Measurements from ENCODE around the gene CAMK1D.
"Not testable (repeated sequence)": the region's sequence is repeated elsewhere in the genome, so short reads cannot be mapped to it uniquely, and the experiment has no call there.

CAMK1D gene

GRCh38 chr10:12332572-12333379, 16.6 kb upstream of the CAMK1D start:
- TF ChIP-seq CTCF (IDR thresholded peaks at IDR 0.05; ENCODE audit: low read depth, low read length), result no peak
- DNase-seq (ENCODE audit: low read depth in 2 of 2), result peak in 1 of 2 donors; percentile 41
- H3K4me3 ChIP-seq (replicated peaks in 1 of 2; ENCODE audit: low read depth in 2 of 2, low read length in 2 of 2), result no peak overlapping the region

- TF ChIP-seq CTCF (IDR thresholded peaks at IDR 0.05; ENCODE audit: low read depth, low read length), result no peak
- no peak overlapping the region for H3K4me3 ChIP-seq (replicated peaks in 1 of 2; ENCODE audit: low read depth in 2 of 2, low read length in 2 of 2)
- peak; percentile 91 to 97 for DNase-seq (ENCODE audit: low read depth in 2 of 2)
These were observed 15.8 kb upstream of the CAMK1D start for GRCh38 chr10:12333380-12334185.

GRCh38 chr10:12334186-12334530, 15.2 kb upstream of the CAMK1D start:
- H3K4me3 ChIP-seq (replicated peaks in 1 of 2; ENCODE audit: low read depth in 2 of 2, low read length in 2 of 2), result no peak overlapping the region
- TF ChIP-seq CTCF (IDR thresholded peaks at IDR 0.05; ENCODE audit: low read depth, low read length), result no peak
- DNase-seq (ENCODE audit: low read depth in 2 of 2), result no peak

- H3K4me3 ChIP-seq (replicated peaks in 1 of 2; ENCODE audit: low read depth in 2 of 2, low read length in 2 of 2); DNase-seq (ENCODE audit: low read depth in 2 of 2): not testable (repeated sequence)
These were observed 14.2 kb upstream of the CAMK1D start for GRCh38 chr10:12335169-12335568.

GRCh38 chr10:12337453-12338372, 11.6 kb upstream of the CAMK1D start:
- DNase-seq (ENCODE audit: low read depth in 2 of 2), result no peak
- H3K4me3 ChIP-seq (replicated peaks in 1 of 2; ENCODE audit: low read depth in 2 of 2, low read length in 2 of 2), result no peak overlapping the region
- TF ChIP-seq CTCF (IDR thresholded peaks at IDR 0.05; ENCODE audit: low read depth, low read length), result no peak

GRCh38 chr10:12338981-12339380, 10.4 kb upstream of the CAMK1D start:
- TF ChIP-seq CTCF (IDR thresholded peaks at IDR 0.05; ENCODE audit: low read depth, low read length), result no peak
- DNase-seq (ENCODE audit: low read depth in 2 of 2), result no peak
- no peak overlapping the region for H3K4me3 ChIP-seq (replicated peaks in 1 of 2; ENCODE audit: low read depth in 2 of 2, low read length in 2 of 2)
